H9 (cell line): Measurements from ENCODE around the gene SH3GL2. TPM values are rescaled to one million over a fixed set of nuclear protein-coding genes. Genes with fewer than 3 reads are reported as not detected.

Source experiments
- DNase-seq: peaks from one replicate; pipeline ENCODE4 v3.0.0-alpha.2; 2017
- H2AFZ ChIP-seq: one replicate; pipeline ENCODE4 v1.6.1; 2013; ENCODE audit warnings: mild to moderate bottlenecking, low read length, control low read depth, moderate library complexity
- H2AK5ac ChIP-seq: 2 replicates; pipeline ENCODE4 v1.6.1; 2013; ENCODE audit warnings: low read length, control low read depth, mixed read lengths; ENCODE audit not compliant: insufficient read length
- H2BK120ac ChIP-seq: one replicate; pipeline ENCODE4 v1.6.1; 2013; ENCODE audit warnings: low read depth, mild to moderate bottlenecking, low read length, control low read depth, inconsistent platforms; ENCODE audit not compliant: poor library complexity, severe bottlenecking
- H2BK12ac ChIP-seq: 2 replicates; pipeline ENCODE4 v1.6.1; 2013; ENCODE audit warnings: low read length, control low read depth, mixed read lengths, low read depth; ENCODE audit not compliant: insufficient read length
- H2BK15ac ChIP-seq: 2 replicates; pipeline ENCODE4 v1.6.1; 2013; ENCODE audit warnings: low read depth, low read length, control low read depth
- H2BK20ac ChIP-seq: one replicate; pipeline ENCODE4 v1.6.1; 2013; ENCODE audit warnings: low read depth, mild to moderate bottlenecking, low read length, control low read depth, inconsistent platforms; ENCODE audit not compliant: poor library complexity, severe bottlenecking
- H2BK5ac ChIP-seq: 2 replicates; pipeline ENCODE4 v1.6.1; 2013; ENCODE audit warnings: low read length, control low read depth, mixed read lengths; ENCODE audit not compliant: insufficient read length
- H3K14ac ChIP-seq: 2 replicates; pipeline ENCODE4 v1.6.1; 2013; ENCODE audit warnings: low read length, control low read depth; ENCODE audit not compliant: insufficient read depth
- H3K18ac ChIP-seq: 2 replicates; pipeline ENCODE4 v1.6.1; 2013; ENCODE audit warnings: low read depth, mild to moderate bottlenecking, mixed read lengths, low read length, control low read depth; ENCODE audit not compliant: insufficient read length
- H3K23ac ChIP-seq: 2 replicates; pipeline ENCODE4 v1.6.1; 2013; ENCODE audit warnings: low read length, control low read depth, mixed read lengths, low read depth; ENCODE audit not compliant: insufficient read length
- H3K23me2 ChIP-seq: 2 replicates; pipeline ENCODE4 v1.6.1; 2013; ENCODE audit warnings: low read depth, mild to moderate bottlenecking, mixed read lengths, low read length, control low read depth; ENCODE audit not compliant: insufficient read length, poor library complexity, severe bottlenecking
- H3K27ac ChIP-seq: 2 replicates; pipeline ENCODE4 v1.5.1; 2013; ENCODE audit warnings: low read length, control low read depth, mixed read lengths, low read depth; ENCODE audit not compliant: insufficient read length
- H3K27me3 ChIP-seq: 2 replicates; pipeline ENCODE4 v1.6.1; 2013; ENCODE audit warnings: low read length, control low read depth, inconsistent platforms; ENCODE audit not compliant: insufficient read depth
- H3K4ac ChIP-seq: 2 replicates; pipeline ENCODE4 v1.6.1; 2013; ENCODE audit warnings: low read depth, mild to moderate bottlenecking, control low read depth, inconsistent platforms, low read length, moderate library complexity
- H3K4me1 ChIP-seq: 2 replicates; pipeline ENCODE4 v1.6.1; 2013; ENCODE audit warnings: low read length, control low read depth, inconsistent platforms; ENCODE audit not compliant: insufficient read depth
- H3K4me2 ChIP-seq: 2 replicates; pipeline ENCODE4 v1.6.1; 2013; ENCODE audit warnings: low read length, control low read depth, mixed read lengths; ENCODE audit not compliant: insufficient read length, insufficient read depth
- H3K56ac ChIP-seq: 2 replicates; pipeline ENCODE4 v1.6.1; 2013; ENCODE audit warnings: low read depth, mild to moderate bottlenecking, mixed read lengths, low read length, control low read depth; ENCODE audit not compliant: insufficient read length
- H3K79me1 ChIP-seq: 2 replicates; pipeline ENCODE4 v1.6.1; 2013; ENCODE audit warnings: low read depth, mild to moderate bottlenecking, moderate library complexity, low read length, control low read depth, inconsistent platforms; ENCODE audit not compliant: insufficient read depth, poor library complexity, severe bottlenecking
- H3K79me2 ChIP-seq: 2 replicates; pipeline ENCODE4 v1.6.1; 2013; ENCODE audit warnings: low read length, control low read depth, inconsistent platforms; ENCODE audit not compliant: insufficient read depth
- H3K9ac ChIP-seq: 2 replicates; pipeline ENCODE4 v1.6.1; 2013; ENCODE audit warnings: low read length, control low read depth, mixed read lengths; ENCODE audit not compliant: insufficient read length; ENCODE audit errors: extremely low read depth
- H3K9me3 ChIP-seq: one replicate; pipeline ENCODE4 v1.6.1; 2013; ENCODE audit warnings: low read depth, low read length, inconsistent platforms; ENCODE audit not compliant: control insufficient read depth
- H3T11ph ChIP-seq: one replicate; pipeline ENCODE4 v1.6.1; 2013; ENCODE audit warnings: mild to moderate bottlenecking, low read length, control low read depth, inconsistent platforms
- H4K20me1 ChIP-seq: one replicate; pipeline ENCODE4 v1.6.1; 2013; ENCODE audit not compliant: control insufficient read depth, insufficient read length, insufficient read depth
- H4K5ac ChIP-seq: 2 replicates; pipeline ENCODE4 v1.6.1; 2013; ENCODE audit warnings: low read depth, mild to moderate bottlenecking, mixed read lengths, low read length, control low read depth; ENCODE audit not compliant: insufficient read length
- H4K8ac ChIP-seq: replicated peaks from 2 replicates; pipeline ENCODE4 v1.6.1; 2013; ENCODE audit warnings: low read length, control low read depth, mixed read lengths, low read depth; ENCODE audit not compliant: insufficient read length
- H4K91ac ChIP-seq: 2 replicates; pipeline ENCODE4 v1.6.1; 2013; ENCODE audit warnings: low read depth, mild to moderate bottlenecking, moderate library complexity, mixed read lengths, low read length, control low read depth; ENCODE audit not compliant: insufficient read length
- H3K27ac Mint-ChIP-seq, 3 experiments: 2 replicates in 2 of 3; 3 replicates in 1 of 3; pipeline ENCODE4 v1.8.0; 2020 to 2021; ENCODE audit warnings: mixed read lengths in 3 of 3, mild to moderate bottlenecking in 1 of 3, moderate library complexity in 1 of 3
- H3K27me3 Mint-ChIP-seq: 2 replicates; pipeline ENCODE4 v1.8.0; 2021; ENCODE audit warnings: low read depth, mild to moderate bottlenecking, moderate library complexity, mixed read lengths
- H3K36me3 Mint-ChIP-seq, 3 experiments: 2 replicates in 2 of 3; 3 replicates in 1 of 3; pipeline ENCODE4 v1.8.0; 2020 to 2021; ENCODE audit warnings: low read depth in 3 of 3, mixed read lengths in 3 of 3; ENCODE audit not compliant: insufficient read depth in 1 of 3
- H3K4me1 Mint-ChIP-seq, 2 experiments: 2 replicates each; pipeline ENCODE4 v1.8.0; 2020; ENCODE audit warnings: mixed read lengths in 2 of 2
- H3K4me3 Mint-ChIP-seq, 2 experiments: 2 replicates in 1 of 2; 3 replicates in 1 of 2; pipeline ENCODE4 v1.8.0; 2020 to 2021; ENCODE audit warnings: mild to moderate bottlenecking in 2 of 2, mixed read lengths in 2 of 2, moderate library complexity in 1 of 2
- H3K9me3 Mint-ChIP-seq, 2 experiments: 2 replicates in 1 of 2; 3 replicates in 1 of 2; pipeline ENCODE4 v1.8.0; 2020; ENCODE audit warnings: mild to moderate bottlenecking in 2 of 2, mixed read lengths in 2 of 2, moderate library complexity in 1 of 2
- CTCF ChIP-seq: fragments of 200-600 bp; sonication (generic); conservative IDR thresholded peaks from 3 replicates; pipeline ENCODE4 v1.8.0; 2021; ENCODE audit warnings: antibody characterized with exemption, mild to moderate bottlenecking
- WGBS: extraction: QIAGEN DNeasy Blood & Tissue Kit; methylation state at CpG from one replicate; pipeline ENCODE4 v1.1.7; 2013; ENCODE audit warnings: missing lambda C conversion rate, low lambda C conversion rate, mixed read lengths; ENCODE audit not compliant: insufficient read length; ENCODE audit errors: extremely low coverage; 5-methylcytosine and 5-hydroxymethylcytosine counted together
- total RNA-seq: library from RNA; stranded (reverse); gene quantifications from 2 replicates; pipeline ENCODE4 v1.2.1, GENCODE V29; 2021

The SH3GL2 gene
- total RNA-seq, 1 experiment from 2014 or later, result 6.5 TPM

DNA sequence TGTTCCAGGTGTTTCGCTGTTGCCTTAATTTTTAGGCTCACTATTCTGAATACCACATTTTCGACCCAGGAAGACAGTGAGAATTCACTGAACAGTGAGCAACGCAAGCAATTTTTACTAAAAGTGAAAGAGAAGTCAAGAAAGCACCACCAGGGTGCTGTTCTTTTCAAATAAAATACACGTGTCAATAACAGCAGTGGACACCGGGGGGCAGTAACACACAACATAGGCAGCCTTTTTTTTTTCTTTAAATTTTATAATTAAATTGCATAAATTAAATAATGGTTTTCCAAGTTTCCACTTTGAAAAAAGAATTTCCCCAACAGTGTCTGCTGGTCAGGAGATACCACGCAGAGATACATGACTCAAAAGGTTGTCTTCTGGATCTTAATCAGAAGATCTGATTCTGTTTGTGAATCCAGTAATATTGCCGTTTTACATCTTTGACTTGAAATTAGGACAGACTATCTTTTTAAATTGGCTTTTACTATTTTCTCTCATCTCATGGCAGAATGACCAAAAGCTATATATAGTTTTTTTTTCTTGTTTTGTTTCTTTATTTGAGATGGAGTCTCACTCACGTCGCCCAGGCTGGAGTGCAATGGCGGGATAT, 47.1 kb upstream of the SH3GL2 start:
- no CpG with 5 or more reads among the region's 10 CpGs for WGBS
- Mint-ChIP-seq H3K9me3 (no peaks in the 10 kb centered on the region), H3K27ac (no peak overlapping the region; a peak in 1 of 7 replicates), H3K4me1 (peaks cover 4 to 11% of the 10 kb centered on the region in 2 experiments), H3K4me3 (no peak overlapping the region), H3K27me3 (peaks cover 3% of the 10 kb centered on the region; the same call in 1 of the 2 replicates), H3K36me3 (no peaks in the 10 kb centered on the region; a peak in 1 of 7 replicates)
- no peak overlapping the region for H3K27ac ChIP-seq
- no peak overlapping the region for H3K4me2 ChIP-seq
- H2BK15ac ChIP-seq, result no peak overlapping the region
- no peak overlapping the region for H3K23ac ChIP-seq
- no peaks in the 10 kb centered on the region for H3K4me1 ChIP-seq
- H3T11ph ChIP-seq, result no peak overlapping the region
- H3K23me2 ChIP-seq, result no peaks in the 10 kb centered on the region
- H2BK5ac ChIP-seq, result no peak overlapping the region
- no peak overlapping the region for H2AK5ac ChIP-seq
- no peak overlapping the region for H3K9ac ChIP-seq
- no peaks in the 10 kb centered on the region for H3K27me3 ChIP-seq
- peak; percentile 93 for TF ChIP-seq CTCF
- no peak overlapping the region for H2BK120ac ChIP-seq
- no peak overlapping the region for H3K56ac ChIP-seq
- H3K4ac ChIP-seq, result no peak overlapping the region
- H4K91ac ChIP-seq, result no peak overlapping the region
- H4K20me1 ChIP-seq, result no peaks in the 10 kb centered on the region
- H4K8ac ChIP-seq, result no peak overlapping the region
- no peaks in the 10 kb centered on the region for H3K79me1 ChIP-seq
- H2AFZ ChIP-seq, result no peak overlapping the region
- no peak for DNase-seq
- H3K18ac ChIP-seq, result no peak overlapping the region
- no peak overlapping the region for H2BK20ac ChIP-seq
- no peak overlapping the region for H4K5ac ChIP-seq
- H3K79me2 ChIP-seq, result no peaks in the 10 kb centered on the region
- H3K14ac ChIP-seq, result no peak overlapping the region
- H2BK12ac ChIP-seq, result no peak overlapping the region
- no peaks in the 10 kb centered on the region for H3K9me3 ChIP-seq
